ENCODE data around the gene XXYLT1.

GRCh38 chr3:195031574-195032003 lies 239.4 kb downstream of the XXYLT1 start:
- TF ChIP-seq TEAD4 (IDR thresholded peaks at IDR 0.05; ENCODE audit: low read length) (no peak), TEAD4 (CRISPR knock-in tag; IDR thresholded peaks at IDR 0.05; ENCODE audit: borderline replicate concordance) (no peak), ETV1 (tag; conservative IDR thresholded peaks at IDR 0.05; ENCODE audit: low read depth) (no peak), SMARCC2 (IDR thresholded peaks at IDR 0.05; ENCODE audit: low read depth) (no peak), ZNF785 (CRISPR knock-in tag; IDR thresholded peaks at IDR 0.05) (no peak), JUN (IDR thresholded peaks at IDR 0.05; ENCODE audit: borderline replicate concordance, low read depth, low read length) (no peak), JUN (CRISPR knock-in tag; IDR thresholded peaks at IDR 0.05; ENCODE audit: borderline replicate concordance) (no peak), SIN3A (IDR thresholded peaks at IDR 0.05; ENCODE audit: borderline replicate concordance in 2 of 2, control insufficient read depth in 1 of 2, low read depth in 2 of 2, low read length in 2 of 2) (no peak)
- TF ChIP-seq, protein P1, sequence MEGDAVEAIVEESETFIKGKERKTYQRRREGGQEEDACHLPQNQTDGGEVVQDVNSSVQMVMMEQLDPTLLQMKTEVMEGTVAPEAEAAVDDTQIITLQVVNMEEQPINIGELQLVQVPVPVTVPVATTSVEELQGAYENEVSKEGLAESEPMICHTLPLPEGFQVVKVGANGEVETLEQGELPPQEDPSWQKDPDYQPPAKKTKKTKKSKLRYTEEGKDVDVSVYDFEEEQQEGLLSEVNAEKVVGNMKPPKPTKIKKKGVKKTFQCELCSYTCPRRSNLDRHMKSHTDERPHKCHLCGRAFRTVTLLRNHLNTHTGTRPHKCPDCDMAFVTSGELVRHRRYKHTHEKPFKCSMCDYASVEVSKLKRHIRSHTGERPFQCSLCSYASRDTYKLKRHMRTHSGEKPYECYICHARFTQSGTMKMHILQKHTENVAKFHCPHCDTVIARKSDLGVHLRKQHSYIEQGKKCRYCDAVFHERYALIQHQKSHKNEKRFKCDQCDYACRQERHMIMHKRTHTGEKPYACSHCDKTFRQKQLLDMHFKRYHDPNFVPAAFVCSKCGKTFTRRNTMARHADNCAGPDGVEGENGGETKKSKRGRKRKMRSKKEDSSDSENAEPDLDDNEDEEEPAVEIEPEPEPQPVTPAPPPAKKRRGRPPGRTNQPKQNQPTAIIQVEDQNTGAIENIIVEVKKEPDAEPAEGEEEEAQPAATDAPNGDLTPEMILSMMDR (IDR thresholded peaks at IDR 0.05 in 2 of 3, conservative IDR thresholded peaks at IDR 0.05 in 1 of 3; ENCODE audit: insufficient read depth in 2 of 3, low read depth in 1 of 3, low read length in 3 of 3) = no peak

All from K562 (cell line).